Thyroid gland (tissue), 4 donors: ENCODE data around the gene NUAK1.

ENCODE experiments used
- CTCF ChIP-seq, 6 experiments: fragments of 200-600 bp in 3 of 6; fragments of 450-650 bp in 3 of 6; sonication (generic) in 3 of 6; IDR thresholded peaks; one replicate each; pipeline ENCODE4 v1.5.1; 2016 to 2019; ENCODE audit warnings: antibody characterized with exemption in 6 of 6, mild to moderate bottlenecking in 2 of 6, inconsistent platforms in 1 of 6, moderate library complexity in 1 of 6
- POLR2A ChIP-seq, 2 donors: fragments of 450-650 bp; IDR thresholded peaks; one replicate each; pipeline ENCODE4 v1.6.1; 2017; ENCODE audit warnings: antibody characterized with exemption in 2 of 2, mild to moderate bottlenecking in 2 of 2, moderate library complexity in 1 of 2

GRCh38 chr12:106051853-106052531 is 86.8 kb downstream of the NUAK1 start:
- TF ChIP-seq CTCF (IDR thresholded peaks at IDR 0.05) (no peak), POLR2A (IDR thresholded peaks at IDR 0.05) (no peak)
